SK-N-SH (cell line): ENCODE results near the gene IL17REL. TPM values are rescaled to one million over a fixed set of nuclear protein-coding genes. Genes with fewer than 3 reads are reported as not detected.
A peak's percentile ranks its signal among the peaks of the same experiment; 100 is the strongest.

Source experiments
- CTCF ChIA-PET: fragments of 300-600, 350-600 bp; formaldehyde crosslinking; extraction: SDS; loops from one replicate; lab custom pipeline; 2021; lab: Yijun Ruan, JAX
- POLR2A ChIA-PET: fragments of 350-600 bp; sonication (Branson Sonifier 250); formaldehyde crosslinking; extraction: SDS; loops from one replicate; lab custom pipeline; 2020; ENCODE audit warnings: antibody characterized with exemption, inconsistent platforms; lab: Yijun Ruan, JAX
- DNase-seq: peaks from one replicate; pipeline ENCODE4 v3.0.0; 2012
- H2AFZ ChIP-seq: fragments of 200-600 bp; sonication (generic); 2 replicates; pipeline ENCODE4 v1.8.1; 2016; ENCODE audit warnings: antibody characterized with exemption, mild to moderate bottlenecking, low read depth
- H3F3A ChIP-seq: fragments of 200-600 bp; sonication (generic); replicated peaks from 2 replicates; pipeline ENCODE3; 2016; ENCODE audit warnings: antibody characterized with exemption, mild to moderate bottlenecking; ENCODE audit not compliant: insufficient read depth
- H3K27ac ChIP-seq, 2 experiments: fragments of 200-500 bp in 1 of 2; fragments of 200-600 bp in 1 of 2; sonication (Bioruptor generic) in 1 of 2; sonication (generic), shearing (Covaris generic) in 1 of 2; 2 replicates each; pipeline versions ENCODE4 v1.5.1 to v1.6.1; 2014 to 2016; ENCODE audit warnings: low read depth in 2 of 2, inconsistent platforms in 1 of 2, low read length in 1 of 2, mild to moderate bottlenecking in 1 of 2, mixed read lengths in 1 of 2
- H3K27me3 ChIP-seq: fragments of 200-600 bp; sonication (generic), shearing (Covaris generic); 2 replicates; pipeline ENCODE4 v1.6.1; 2016; ENCODE audit warnings: mixed run types; ENCODE audit not compliant: insufficient read depth
- H3K36me3 ChIP-seq, 2 experiments: fragments of 200-500 bp in 1 of 2; fragments of 200-600 bp in 1 of 2; sonication (Bioruptor generic) in 1 of 2; sonication (generic) in 1 of 2; replicated peaks in 1 of 2; 2 replicates each; pipeline versions ENCODE3 to v1.5.1; 2014 to 2016; ENCODE audit warnings: low read length in 1 of 2, mild to moderate bottlenecking in 1 of 2; ENCODE audit not compliant: insufficient read depth in 2 of 2, control insufficient read depth in 1 of 2
- H3K4me1 ChIP-seq, 2 experiments: fragments of 200-500 bp in 1 of 2; fragments of 200-600 bp in 1 of 2; sonication (Bioruptor generic) in 1 of 2; sonication (generic), shearing (Covaris generic) in 1 of 2; 2 replicates each; pipeline versions ENCODE4 v1.5.1 to v1.6.1; 2014 to 2016; ENCODE audit warnings: low read depth in 1 of 2, low read length in 1 of 2, mixed run types in 1 of 2; ENCODE audit not compliant: insufficient read depth in 2 of 2, control insufficient read depth in 1 of 2
- H3K4me2 ChIP-seq: fragments of 200-600 bp; sonication (generic), shearing (Covaris generic); 2 replicates; pipeline ENCODE4 v1.6.1; 2017; ENCODE audit warnings: mixed run types
- H3K4me3 ChIP-seq, 2 experiments: fragments of 200-500 bp in 1 of 2; fragments of 200-600 bp in 1 of 2; sonication (Bioruptor generic) in 1 of 2; sonication (generic), shearing (Covaris generic) in 1 of 2; 2 replicates each; pipeline versions ENCODE4 v1.5.1 to v1.8.1; 2014 to 2016; ENCODE audit warnings: low read depth in 2 of 2, inconsistent platforms in 1 of 2, low read length in 1 of 2, mild to moderate bottlenecking in 1 of 2, mixed read lengths in 1 of 2, moderate library complexity in 1 of 2
- H3K79me2 ChIP-seq: fragments of 200-600 bp; sonication (generic); 2 replicates; pipeline ENCODE4 v1.8.1; 2017; ENCODE audit warnings: mild to moderate bottlenecking; ENCODE audit not compliant: insufficient read depth
- H3K9ac ChIP-seq: fragments of 200-600 bp; sonication (generic); 2 replicates; pipeline ENCODE4 v1.6.1; 2017; ENCODE audit warnings: mixed run types
- H3K9me2 ChIP-seq: fragments of 200-600 bp; sonication (generic); 2 replicates; pipeline ENCODE4 v1.6.1; 2017; ENCODE audit warnings: mixed run types
- H3K9me3 ChIP-seq: fragments of 200-600 bp; sonication (generic); 2 replicates; pipeline ENCODE4 v1.6.1; 2017; ENCODE audit warnings: mixed run types, mild to moderate bottlenecking, moderate library complexity
- H4K20me1 ChIP-seq: fragments of 200-600 bp; sonication (generic); 2 replicates; pipeline ENCODE4 v1.6.1; 2017; ENCODE audit warnings: mild to moderate bottlenecking, mixed run types; ENCODE audit not compliant: insufficient read depth
- CHD2 ChIP-seq: fragments of 150-350 bp; IDR thresholded peaks from 2 replicates; pipeline ENCODE4 v1.6.1; 2018; ENCODE audit warnings: low read length; ENCODE audit not compliant: partially characterized antibody
- CTCF ChIP-seq: fragments of 200-600 bp; sonication (generic); IDR thresholded peaks from 2 replicates; pipeline ENCODE4 v1.6.1; 2017; ENCODE audit warnings: antibody characterized with exemption, mild to moderate bottlenecking, moderate library complexity
- ELF1 ChIP-seq: IDR thresholded peaks from 2 replicates; pipeline ENCODE4 v1.4.0; 2012
- EZH2phosphoT487 ChIP-seq: fragments of 200-600 bp; sonication (generic); IDR thresholded peaks from 2 replicates; pipeline ENCODE4 v1.6.1; 2017; ENCODE audit warnings: low read depth, mixed run types, mild to moderate bottlenecking, antibody characterized with exemption, moderate library complexity, borderline replicate concordance
- FOSL2 ChIP-seq: IDR thresholded peaks from 2 replicates; pipeline ENCODE4 v1.4.0; 2012; ENCODE audit warnings: low read depth, mild to moderate bottlenecking, moderate library complexity, borderline replicate concordance
- FOXM1 ChIP-seq: IDR thresholded peaks from 2 replicates; pipeline ENCODE4 v1.4.0; 2012; ENCODE audit warnings: low read depth, mild to moderate bottlenecking
- IRF3 ChIP-seq: fragments of 150-350 bp; IDR thresholded peaks from 2 replicates; pipeline ENCODE4 v1.6.1; 2016; ENCODE audit warnings: mild to moderate bottlenecking, low read depth, low read length
- MAX ChIP-seq: IDR thresholded peaks from 2 replicates; pipeline ENCODE4 v1.4.0; 2012; ENCODE audit warnings: low read depth
- MXI1 ChIP-seq: IDR thresholded peaks from 2 replicates; pipeline ENCODE4 v1.6.1; 2012; ENCODE audit warnings: mild to moderate bottlenecking, low read depth, low read length, improper control_type of control experiment
- NFIC ChIP-seq: IDR thresholded peaks from 2 replicates; pipeline ENCODE4 v1.4.0; 2012; ENCODE audit warnings: borderline replicate concordance
- POLR2AphosphoS5 ChIP-seq: IDR thresholded peaks from 2 replicates; pipeline ENCODE4 v1.6.1; 2012; ENCODE audit warnings: low read depth, low read length
- RCOR1 ChIP-seq: fragments of 150-350 bp; IDR thresholded peaks from 2 replicates; pipeline ENCODE4 v1.6.1; 2017; ENCODE audit warnings: antibody characterized with exemption, low read length
- REST ChIP-seq: IDR thresholded peaks from 2 replicates; pipeline ENCODE4 v1.6.1; 2012; ENCODE audit warnings: mild to moderate bottlenecking, low read depth, low read length, moderate library complexity
- RFX5 ChIP-seq: IDR thresholded peaks from 2 replicates; pipeline ENCODE4 v1.6.1; 2012; ENCODE audit warnings: mild to moderate bottlenecking, improper control_type of control experiment, low read length
- RXRA ChIP-seq: IDR thresholded peaks from 2 replicates; pipeline ENCODE4 v1.4.0; 2012; ENCODE audit warnings: low read depth, mild to moderate bottlenecking, borderline replicate concordance
- TEAD4 ChIP-seq: IDR thresholded peaks from 2 replicates; pipeline ENCODE4 v1.4.0; 2012; ENCODE audit warnings: mild to moderate bottlenecking, borderline replicate concordance; ENCODE audit not compliant: insufficient read depth
- USF2 ChIP-seq: fragments of 150-350 bp; IDR thresholded peaks from 2 replicates; pipeline ENCODE4 v1.6.1; 2017; ENCODE audit warnings: antibody characterized with exemption, low read length, low read depth, borderline replicate concordance
- YY1 ChIP-seq: IDR thresholded peaks from 2 replicates; pipeline ENCODE4 v1.4.0; 2012; ENCODE audit warnings: low read depth, mild to moderate bottlenecking
- WGBS: methylation state at CpG from one replicate; pipeline ENCODE4 v1.1.6; 2017; ENCODE audit warnings: low lambda C conversion rate; 5-methylcytosine and 5-hydroxymethylcytosine counted together
- polyA plus RNA-seq, 3 experiments: library from polyadenylated mRNA; depleted of rRNA; stranded (reverse); fragments of >200 nt; gene quantifications; 2 replicates each; pipeline ENCODE4 v1.2.3, GENCODE V29; 2012

Gene IL17REL
- polyA plus RNA-seq, 1 of the 3 experiments (the other 2 are of a cell fraction), result not detected

GRCh38 chr22:50018608-50019285 lies 6.2 kb upstream of the IL17REL start:
- 0 out of 4 replicates have a peak overlapping the region, but pooled peaks of 1 of the 2 experiments have one; percentile 23 for H3K4me3 ChIP-seq
- H3K36me3 ChIP-seq, result no peaks in the 10 kb centered on the region
- POLR2A ChIA-PET, result no interaction called here
- H3K4me1 ChIP-seq, result no peaks in the 10 kb centered on the region
- no peaks in the 10 kb centered on the region for H3K9me2 ChIP-seq
- H3K9me3 ChIP-seq, result no peaks in the 10 kb centered on the region
- H3K4me2 ChIP-seq, result no peak overlapping the region
- CTCF ChIA-PET, result interaction anchor here (1.8 to 2.7 kb wide), 2 partner anchors 11 to 12 kb away, joined by 4 to 11 read pairs; no protein-coding TSS in a partner anchor
- no peak overlapping the region for H3K9ac ChIP-seq
- no peaks in the 10 kb centered on the region for H3K79me2 ChIP-seq
- TF ChIP-seq POLR2AphosphoS5 (no peak), EZH2phosphoT487 (no peak)
- no peaks in the 10 kb centered on the region for H4K20me1 ChIP-seq
- no peak overlapping the region for H3K27ac ChIP-seq
- peak overlapping the region; percentile 22; the same call in 1 of the 2 replicates for H2AFZ ChIP-seq
- peaks cover 45% of the 10 kb centered on the region for H3K27me3 ChIP-seq
- 20% methylated on average over 11 of the region's 11 CpGs for WGBS
- no peak for DNase-seq
- no peaks in the 10 kb centered on the region for H3F3A ChIP-seq

- POLR2A ChIA-PET, result no interaction called here
- CTCF ChIA-PET, result interaction anchor here (0.9 to 2.7 kb wide), 4 partner anchors 10 to 24 kb away, joined by 3 to 11 read pairs (median 5); no protein-coding TSS in a partner anchor
- no peaks in the 10 kb centered on the region for H4K20me1 ChIP-seq
- H3K27me3 ChIP-seq, result peaks cover 54% of the 10 kb centered on the region
- H3K79me2 ChIP-seq, result no peaks in the 10 kb centered on the region
- no peaks in the 10 kb centered on the region for H3K4me1 ChIP-seq
- H3K4me3 ChIP-seq, result no peak overlapping the region
- WGBS, result 62% methylated on average over 6 of the region's 6 CpGs
- H3K9ac ChIP-seq, result no peak overlapping the region
- no peak overlapping the region for H2AFZ ChIP-seq
- no peaks in the 10 kb centered on the region for H3F3A ChIP-seq
- H3K36me3 ChIP-seq, result no peaks in the 10 kb centered on the region
- H3K27ac ChIP-seq, result no peak overlapping the region
- no peak for DNase-seq
- H3K4me2 ChIP-seq, result no peak overlapping the region
- no peaks in the 10 kb centered on the region for H3K9me3 ChIP-seq
- H3K9me2 ChIP-seq, result no peaks in the 10 kb centered on the region
- TF ChIP-seq FOXM1 (no peak), MAX (no peak), CHD2 (no peak), IRF3 (no peak), CTCF (no peak), YY1 (no peak), FOSL2 (no peak), USF2 (no peak), MXI1 (no peak), REST (no peak), RFX5 (no peak), RCOR1 (no peak), ELF1 (no peak), TEAD4 (no peak), NFIC (no peak), RXRA (no peak)
Observed at GRCh38 chr22:50017701-50018224, 5.2 kb upstream of the IL17REL start.
